ENCODE results near the gene PON2.

The PON2 gene

DNA sequence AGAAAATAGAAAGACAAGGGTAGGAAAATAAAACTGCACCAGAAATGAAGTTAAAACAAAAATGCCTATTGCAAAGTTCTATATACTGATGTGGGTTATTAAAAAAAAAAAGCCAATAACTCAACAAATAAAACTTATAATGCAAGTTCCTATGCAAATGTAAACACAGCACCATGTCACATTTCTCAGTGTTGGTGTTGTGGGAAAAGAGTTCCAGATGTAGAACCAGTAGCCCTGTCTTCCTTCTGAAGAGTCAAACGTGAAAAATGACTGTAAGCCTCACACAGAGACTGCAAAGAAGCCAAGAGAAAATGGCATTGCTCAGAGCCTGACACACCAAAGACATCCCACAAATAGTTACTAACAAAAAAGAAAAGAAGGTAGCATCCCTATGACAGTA is 10.1 kb downstream of the PON2 start:
- Histone ChIP-seq H3K36me3 (ENCODE audit: insufficient read depth, low read length) (peaks cover 5% of the 10 kb centered on the region), H3K4me1 (ENCODE audit: insufficient read depth, low read length) (peaks cover 4% of the 10 kb centered on the region), H3K27ac (ENCODE audit: low read depth, low read length) (no peak overlapping the region), H3K27me3 (ENCODE audit: control insufficient read depth in 1 of 2, insufficient read depth in 2 of 2, low read length in 2 of 2) (no peaks in the 10 kb centered on the region), H3K9ac (ENCODE audit: low read length) (no peak overlapping the region), H3K4me3 (ENCODE audit: low read depth in 1 of 2, low read length in 2 of 2) (no peak overlapping the region), H3K9me3 (ENCODE audit: low read length) (no peaks in the 10 kb centered on the region)

DNA sequence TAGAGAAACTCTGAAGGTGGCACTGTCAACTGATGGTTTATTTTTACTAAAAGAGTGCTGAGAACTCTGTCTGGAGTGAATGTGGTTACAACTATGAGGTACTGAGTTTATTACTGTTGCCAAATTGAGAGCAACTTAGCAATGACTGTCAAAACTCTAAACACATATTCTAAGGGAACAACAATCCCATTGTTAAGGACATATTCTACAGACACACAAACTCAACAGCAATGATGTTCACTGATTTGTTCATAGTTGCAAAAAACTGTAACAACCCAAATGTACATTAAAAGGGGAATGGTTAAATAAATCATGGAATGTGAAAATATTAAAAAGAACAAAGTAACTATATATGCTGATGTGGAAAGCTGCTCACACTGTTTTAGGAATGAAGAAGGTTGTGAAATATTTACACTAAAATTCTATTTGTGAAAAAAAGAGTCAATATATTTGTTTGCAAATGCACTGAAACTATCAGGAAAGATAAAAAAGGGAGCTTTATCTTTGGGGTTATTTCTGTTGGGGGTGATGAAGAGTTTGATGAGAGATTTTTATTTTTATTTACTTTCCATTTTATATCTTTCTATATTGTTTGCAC is 12.9 kb downstream of the PON2 start:
- no peak overlapping the region for H3K27ac ChIP-seq (ENCODE audit: low read depth, low read length)
- no peaks in the 10 kb centered on the region for H3K27me3 ChIP-seq (ENCODE audit: control insufficient read depth in 1 of 2, insufficient read depth in 2 of 2, low read length in 2 of 2)
- peaks cover 4% of the 10 kb centered on the region for H3K4me1 ChIP-seq (ENCODE audit: insufficient read depth, low read length)
- H3K4me3 ChIP-seq (ENCODE audit: low read depth in 1 of 2, low read length in 2 of 2) = no peak overlapping the region
- peaks cover 5% of the 10 kb centered on the region for H3K36me3 ChIP-seq (ENCODE audit: insufficient read depth, low read length)
- H3K9me3 ChIP-seq (ENCODE audit: low read length) = no peaks in the 10 kb centered on the region
- H3K9ac ChIP-seq (ENCODE audit: low read length) = no peak overlapping the region

DNA sequence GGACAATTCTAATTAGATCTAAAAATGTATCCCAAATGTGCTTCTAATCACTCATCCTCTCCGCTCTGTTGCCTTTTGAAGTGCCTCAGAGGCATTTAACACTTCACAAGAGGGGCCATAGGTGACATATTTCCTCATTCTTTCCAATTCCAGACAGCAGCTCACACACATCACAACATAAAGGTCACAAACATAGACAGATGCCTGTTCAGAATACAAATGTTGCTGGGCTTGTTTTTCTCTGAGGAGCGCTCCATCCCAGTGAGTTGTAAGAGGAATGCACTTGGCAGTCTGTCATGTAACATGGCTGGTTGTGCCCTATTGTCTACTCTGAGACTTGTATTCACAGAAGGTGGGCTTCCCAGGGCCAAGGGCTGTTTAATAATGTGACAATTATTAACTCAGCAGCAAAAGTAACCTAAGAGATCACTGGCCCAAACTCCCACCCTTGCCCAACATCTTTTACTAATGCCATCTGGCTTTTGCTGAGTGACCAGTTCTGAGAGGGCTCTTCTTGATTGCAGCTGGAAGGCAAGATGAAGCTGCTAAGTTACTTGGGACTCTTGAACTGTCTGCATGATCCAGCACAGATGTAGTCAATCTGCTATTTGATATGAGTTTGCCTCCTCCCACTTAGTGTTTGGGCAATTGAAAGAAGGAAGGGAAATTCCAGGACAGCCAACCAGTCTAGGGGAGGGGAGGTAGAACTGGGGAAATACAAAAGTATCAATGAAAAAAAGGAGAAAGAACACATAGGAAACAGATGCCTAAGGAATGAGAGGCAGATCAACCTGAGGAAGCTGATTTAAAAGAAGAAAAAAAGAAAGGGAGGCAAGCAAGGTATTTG is 13.6 kb downstream of the PON2 start:
- Histone ChIP-seq H3K27me3 (ENCODE audit: control insufficient read depth in 1 of 2, insufficient read depth in 2 of 2, low read length in 2 of 2) (no peaks in the 10 kb centered on the region), H3K9ac (ENCODE audit: low read length) (no peak overlapping the region), H3K9me3 (ENCODE audit: low read length) (no peaks in the 10 kb centered on the region), H3K27ac (ENCODE audit: low read depth, low read length) (no peak overlapping the region), H3K4me3 (ENCODE audit: low read depth in 1 of 2, low read length in 2 of 2) (no peak overlapping the region), H3K36me3 (ENCODE audit: insufficient read depth, low read length) (peaks cover 5% of the 10 kb centered on the region), H3K4me1 (ENCODE audit: insufficient read depth, low read length) (peaks cover 7% of the 10 kb centered on the region)

DNA sequence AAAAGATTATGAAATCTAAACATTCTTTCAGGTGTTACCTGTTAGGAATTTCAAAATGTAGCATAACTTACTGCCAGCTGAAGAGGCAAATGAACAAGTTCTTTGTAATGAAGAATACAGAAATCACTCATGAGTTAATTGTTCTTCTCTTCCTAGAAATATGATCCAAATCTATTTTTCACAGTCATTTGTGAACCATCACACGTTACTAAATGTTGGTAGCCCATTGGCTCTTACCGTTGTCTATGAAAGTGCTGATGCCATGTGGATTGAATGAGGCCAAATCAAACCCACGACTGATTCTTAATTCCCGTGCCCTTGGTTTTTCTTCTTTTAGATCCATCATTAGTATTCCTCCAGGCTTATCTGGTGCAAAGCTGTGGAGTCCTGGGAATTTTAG is 22.8 kb downstream of the PON2 start:
- Histone ChIP-seq H3K9ac (ENCODE audit: low read length) (no peak overlapping the region), H3K27ac (ENCODE audit: low read depth, low read length) (no peak overlapping the region), H3K36me3 (ENCODE audit: insufficient read depth, low read length) (peaks cover 11% of the 10 kb centered on the region), H3K27me3 (ENCODE audit: control insufficient read depth in 1 of 2, insufficient read depth in 2 of 2, low read length in 2 of 2) (no peaks in the 10 kb centered on the region), H3K4me3 (ENCODE audit: low read depth in 1 of 2, low read length in 2 of 2) (no peak overlapping the region), H3K4me1 (ENCODE audit: insufficient read depth, low read length) (peaks cover 4% of the 10 kb centered on the region), H3K9me3 (ENCODE audit: low read length) (no peaks in the 10 kb centered on the region)

DNA sequence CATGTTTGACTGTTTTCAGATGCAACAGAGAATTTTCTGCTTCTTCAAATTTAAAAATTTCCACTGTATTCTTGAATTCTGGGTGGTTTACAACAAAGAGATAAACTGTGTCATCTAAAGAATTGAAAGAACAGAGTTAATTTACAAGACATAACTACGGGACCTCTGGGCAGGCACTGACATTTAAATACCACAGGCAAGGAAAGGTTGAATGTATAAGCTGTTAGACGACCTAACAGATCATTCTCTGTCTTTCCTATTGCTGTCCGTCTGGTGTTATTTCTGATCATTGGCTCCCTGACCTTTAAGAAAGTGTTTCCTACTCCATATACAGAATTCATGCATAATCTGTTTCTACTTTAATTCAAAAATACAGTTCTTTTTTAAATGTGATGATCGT is 23.2 kb downstream of the PON2 start:
- peaks cover 11% of the 10 kb centered on the region for H3K36me3 ChIP-seq (ENCODE audit: insufficient read depth, low read length)
- H3K4me3 ChIP-seq (ENCODE audit: low read depth in 1 of 2, low read length in 2 of 2) = no peak overlapping the region
- H3K9me3 ChIP-seq (ENCODE audit: low read length) = no peaks in the 10 kb centered on the region
- H3K9ac ChIP-seq (ENCODE audit: low read length) = no peak overlapping the region
- no peaks in the 10 kb centered on the region for H3K27me3 ChIP-seq (ENCODE audit: control insufficient read depth in 1 of 2, insufficient read depth in 2 of 2, low read length in 2 of 2)
- H3K4me1 ChIP-seq (ENCODE audit: insufficient read depth, low read length) = peaks cover 4% of the 10 kb centered on the region
- H3K27ac ChIP-seq (ENCODE audit: low read depth, low read length) = no peak overlapping the region

DNA sequence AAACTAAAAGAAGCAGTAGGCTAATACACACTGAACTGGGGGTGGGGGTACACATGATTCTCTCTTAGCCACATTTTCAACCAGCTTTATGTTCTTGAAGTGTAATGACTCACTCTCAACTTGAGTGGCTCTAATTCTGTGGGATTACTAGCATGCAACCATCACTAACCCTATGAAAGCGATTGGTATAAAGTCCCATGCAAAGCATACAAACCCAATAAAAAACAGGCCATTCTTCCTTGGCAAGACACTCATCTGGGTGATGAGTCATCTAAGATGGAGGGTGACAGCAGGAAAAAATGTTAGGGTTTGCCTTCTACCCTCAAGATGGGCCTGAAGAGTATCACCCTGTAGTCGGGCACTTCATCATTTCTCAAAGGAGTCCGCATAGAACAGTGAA is 23.8 kb downstream of the PON2 start:
- Histone ChIP-seq H3K4me3 (ENCODE audit: low read depth in 1 of 2, low read length in 2 of 2) (no peak overlapping the region), H3K27ac (ENCODE audit: low read depth, low read length) (no peak overlapping the region), H3K27me3 (ENCODE audit: control insufficient read depth in 1 of 2, insufficient read depth in 2 of 2, low read length in 2 of 2) (no peaks in the 10 kb centered on the region), H3K36me3 (ENCODE audit: insufficient read depth, low read length) (peaks cover 11% of the 10 kb centered on the region), H3K9ac (ENCODE audit: low read length) (no peak overlapping the region), H3K9me3 (ENCODE audit: low read length) (no peaks in the 10 kb centered on the region), H3K4me1 (ENCODE audit: insufficient read depth, low read length) (no peaks in the 10 kb centered on the region)

DNA sequence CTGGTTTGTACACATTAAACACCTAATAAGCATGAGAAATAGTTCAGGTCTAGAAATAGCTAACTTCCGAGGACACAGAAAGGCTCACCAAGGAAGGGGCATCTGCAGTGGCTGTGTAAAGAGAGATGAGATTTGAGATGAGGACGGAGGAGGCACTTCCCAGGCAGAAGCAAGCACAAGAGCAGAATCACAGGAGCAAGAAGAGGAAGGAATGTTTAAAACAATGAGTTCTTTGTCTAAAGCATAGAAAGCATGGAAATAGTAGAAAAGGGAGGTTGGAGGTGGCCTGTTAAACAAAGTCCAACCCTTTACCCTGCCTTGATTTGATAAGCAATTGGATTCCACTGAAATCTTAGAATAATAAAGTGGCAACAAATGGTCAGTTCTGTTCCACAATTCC is 27.1 kb downstream of the PON2 start:
- no peaks in the 10 kb centered on the region for H3K27me3 ChIP-seq (ENCODE audit: control insufficient read depth in 1 of 2, insufficient read depth in 2 of 2, low read length in 2 of 2)
- H3K36me3 ChIP-seq (ENCODE audit: insufficient read depth, low read length) = peaks cover 18% of the 10 kb centered on the region
- no peaks in the 10 kb centered on the region for H3K4me1 ChIP-seq (ENCODE audit: insufficient read depth, low read length)
- H3K4me3 ChIP-seq (ENCODE audit: low read depth in 1 of 2, low read length in 2 of 2) = no peak overlapping the region
- no peak overlapping the region for H3K9ac ChIP-seq (ENCODE audit: low read length)
- H3K9me3 ChIP-seq (ENCODE audit: low read length) = no peaks in the 10 kb centered on the region
- H3K27ac ChIP-seq (ENCODE audit: low read depth, low read length) = no peak overlapping the region

DNA sequence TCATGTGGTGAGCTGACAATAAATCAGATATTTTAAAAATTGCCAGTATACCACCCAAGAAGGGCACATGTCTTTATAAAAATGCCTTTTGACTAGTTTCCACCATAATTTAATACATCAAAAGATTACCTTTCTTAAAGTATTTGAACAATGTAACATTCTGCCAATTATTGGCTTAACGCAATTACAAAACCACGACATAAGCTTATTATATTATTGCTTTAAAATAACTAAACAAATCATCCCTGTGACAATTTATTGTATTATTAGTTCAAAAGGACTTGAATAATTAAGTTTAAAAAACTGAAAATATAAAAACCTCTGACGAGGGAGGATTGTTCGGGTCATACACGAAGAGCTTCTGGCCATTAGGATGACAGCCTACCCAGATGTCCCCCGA is 29.0 kb downstream of the PON2 start:
- Histone ChIP-seq H3K9me3 (ENCODE audit: low read length) (no peaks in the 10 kb centered on the region), H3K4me3 (ENCODE audit: low read depth in 1 of 2, low read length in 2 of 2) (no peak overlapping the region), H3K4me1 (ENCODE audit: insufficient read depth, low read length) (no peaks in the 10 kb centered on the region), H3K36me3 (ENCODE audit: insufficient read depth, low read length) (peaks cover 18% of the 10 kb centered on the region), H3K9ac (ENCODE audit: low read length) (no peak overlapping the region), H3K27me3 (ENCODE audit: control insufficient read depth in 1 of 2, insufficient read depth in 2 of 2, low read length in 2 of 2) (no peaks in the 10 kb centered on the region), H3K27ac (ENCODE audit: low read depth, low read length) (no peak overlapping the region)

DNA sequence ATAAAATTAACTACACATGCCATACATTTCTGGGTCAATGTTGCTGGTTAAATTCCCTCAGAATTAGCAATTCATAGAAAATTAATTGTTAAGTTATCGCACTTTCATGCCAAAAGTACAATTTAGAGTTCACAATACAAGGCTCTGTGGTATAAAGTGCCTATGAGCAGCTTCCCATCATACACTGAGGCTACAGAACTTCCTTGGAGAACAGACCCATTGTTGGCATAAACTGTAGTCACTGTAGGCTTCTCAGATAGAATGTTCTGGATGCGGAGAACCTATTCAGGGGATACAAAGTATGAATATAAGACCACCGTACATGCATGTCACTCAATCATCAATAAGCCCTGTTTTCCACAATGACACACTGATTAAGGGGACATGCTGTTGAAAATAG is 29.6 kb downstream of the PON2 start:
- H3K27me3 ChIP-seq (ENCODE audit: control insufficient read depth in 1 of 2, insufficient read depth in 2 of 2, low read length in 2 of 2) = no peaks in the 10 kb centered on the region
- H3K9ac ChIP-seq (ENCODE audit: low read length) = no peak overlapping the region
- no peaks in the 10 kb centered on the region for H3K4me1 ChIP-seq (ENCODE audit: insufficient read depth, low read length)
- no peak overlapping the region for H3K27ac ChIP-seq (ENCODE audit: low read depth, low read length)
- no peaks in the 10 kb centered on the region for H3K9me3 ChIP-seq (ENCODE audit: low read length)
- peaks cover 18% of the 10 kb centered on the region for H3K36me3 ChIP-seq (ENCODE audit: insufficient read depth, low read length)
- H3K4me3 ChIP-seq (ENCODE audit: low read depth in 1 of 2, low read length in 2 of 2) = no peak overlapping the region

DNA sequence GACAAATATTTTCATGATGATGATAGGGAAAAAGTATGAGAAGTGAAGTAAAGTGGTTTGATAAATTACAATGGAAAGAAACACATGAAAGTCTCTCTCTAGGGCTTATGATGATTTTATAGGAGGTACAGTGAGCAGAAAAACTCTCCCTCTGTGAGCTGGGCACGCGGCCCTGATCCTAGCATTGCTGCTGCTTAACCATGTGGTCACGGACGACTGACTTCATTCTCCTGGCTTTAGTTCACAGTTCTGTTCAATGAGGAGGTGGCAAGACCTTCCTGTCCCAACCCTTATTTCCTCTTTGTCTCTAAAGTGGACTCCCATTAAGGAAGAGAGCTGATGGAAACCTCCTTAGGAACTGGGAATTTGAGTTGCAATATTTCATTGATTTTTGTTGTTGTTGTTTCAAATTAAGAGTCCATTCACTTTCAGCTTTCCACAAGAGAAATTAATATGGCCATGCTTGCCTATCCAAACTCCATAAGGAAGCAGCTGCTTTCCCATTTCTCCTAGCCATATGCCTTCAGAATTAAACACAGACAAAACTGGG is 30.4 kb downstream of the PON2 start:
- Histone ChIP-seq H3K4me1 (ENCODE audit: insufficient read depth, low read length) (no peaks in the 10 kb centered on the region), H3K9ac (ENCODE audit: low read length) (no peak overlapping the region), H3K36me3 (ENCODE audit: insufficient read depth, low read length) (peaks cover 18% of the 10 kb centered on the region), H3K27me3 (ENCODE audit: control insufficient read depth in 1 of 2, insufficient read depth in 2 of 2, low read length in 2 of 2) (no peaks in the 10 kb centered on the region), H3K27ac (ENCODE audit: low read depth, low read length) (no peak overlapping the region), H3K9me3 (ENCODE audit: low read length) (no peaks in the 10 kb centered on the region), H3K4me3 (ENCODE audit: low read depth in 1 of 2, low read length in 2 of 2) (no peak overlapping the region)

DNA sequence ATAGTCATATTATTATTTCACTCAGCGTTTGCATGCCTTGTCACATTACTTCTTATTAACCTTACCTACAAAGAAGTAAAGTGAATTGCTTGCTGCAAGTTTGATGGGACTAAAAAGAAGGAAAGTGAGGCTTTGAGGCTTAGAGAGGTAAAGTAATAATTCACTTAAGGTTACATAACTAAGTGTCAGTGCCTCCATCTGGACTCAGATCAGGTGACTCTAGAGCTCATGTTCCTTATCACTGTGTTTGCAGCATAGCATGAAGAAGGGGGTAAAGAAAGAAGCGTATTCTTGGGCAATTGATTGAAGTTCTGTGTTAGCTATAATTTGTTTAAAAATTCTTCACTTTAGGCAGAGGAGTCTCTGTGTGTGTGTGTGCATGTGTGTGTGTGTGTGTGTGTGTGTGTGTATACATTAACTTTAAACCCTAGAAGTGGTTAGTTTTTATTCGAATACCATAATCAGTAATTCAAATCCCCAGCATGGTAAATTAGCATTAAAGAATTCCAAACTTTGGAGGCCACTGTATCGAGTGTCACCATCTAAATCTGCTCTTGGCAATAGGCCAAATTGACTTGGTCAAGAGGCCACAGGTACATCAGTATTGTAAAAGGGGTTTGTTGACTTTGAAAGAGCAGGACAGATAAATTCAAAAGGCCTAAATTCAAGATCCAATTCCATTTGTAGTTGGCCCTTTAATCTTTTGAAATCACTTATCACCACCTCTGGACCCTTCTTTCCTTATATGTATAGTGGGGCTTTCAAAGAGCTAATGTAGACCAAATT is 36.5 kb downstream of the PON2 start:
- peaks cover 4% of the 10 kb centered on the region for H3K36me3 ChIP-seq (ENCODE audit: insufficient read depth, low read length)
- H3K27me3 ChIP-seq (ENCODE audit: control insufficient read depth in 1 of 2, insufficient read depth in 2 of 2, low read length in 2 of 2) = peaks cover 0 to 7% of the 10 kb centered on the region in 2 donors
- H3K9ac ChIP-seq (ENCODE audit: low read length) = no peak overlapping the region
- no peaks in the 10 kb centered on the region for H3K4me1 ChIP-seq (ENCODE audit: insufficient read depth, low read length)
- no peaks in the 10 kb centered on the region for H3K9me3 ChIP-seq (ENCODE audit: low read length)
- no peak overlapping the region for H3K4me3 ChIP-seq (ENCODE audit: low read depth in 1 of 2, low read length in 2 of 2)
- no peak overlapping the region for H3K27ac ChIP-seq (ENCODE audit: low read depth, low read length)
